ENCODE data around the gene NBPF3. TPM values are rescaled to one million over a fixed set of nuclear protein-coding genes. Genes with fewer than 3 reads are reported as not detected.

The NBPF3 gene
- total and polyA plus RNA-seq, 5 experiments from 2014 or later, result 5.5 to 22.6 (median 5.8) TPM

DNA sequence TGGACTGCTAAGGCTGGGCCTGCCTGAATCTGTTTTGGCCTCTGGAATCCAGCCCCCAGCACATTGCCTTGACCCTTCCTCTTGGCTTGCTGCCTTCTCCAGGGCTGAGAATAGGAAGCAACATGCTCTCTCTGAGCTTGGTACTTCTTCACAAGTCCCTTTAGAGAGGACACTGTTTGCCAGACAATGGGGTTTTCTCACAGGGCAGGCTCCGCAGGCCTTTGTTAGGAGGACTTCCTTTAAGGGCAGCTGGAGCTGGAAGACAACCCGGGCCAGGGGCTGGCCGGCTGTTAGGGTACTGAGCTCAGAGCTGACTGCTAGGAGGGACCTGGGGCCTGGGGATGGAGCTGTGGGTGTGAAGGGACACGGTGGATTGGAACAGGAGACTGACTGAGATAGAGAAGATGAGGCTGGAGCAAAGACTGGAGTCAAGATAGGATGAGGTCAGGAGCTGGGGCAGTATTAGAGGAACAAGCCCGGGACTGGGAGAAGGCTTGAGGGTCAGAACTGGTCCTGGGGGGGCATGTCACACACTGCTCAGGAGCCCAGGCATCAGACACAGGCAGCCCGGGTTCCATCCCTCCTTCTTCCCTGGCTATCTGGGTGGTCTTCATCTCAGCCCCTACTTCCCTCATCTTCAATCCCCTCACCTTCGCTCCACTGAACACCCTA, 63.9 kb downstream of the NBPF3 start:
- POLR2A ChIA-PET, result no interaction called here
- Mint-ChIP-seq H3K9me3 (peaks cover 0 to 2% (median 0%) of the 10 kb centered on the region in 9 donors), H3K27me3 (peaks cover 25 to 59% (median 43%) of the 10 kb centered on the region in 5 donors), H3K4me1 (peaks cover 4 to 7% (median 4%) of the 10 kb centered on the region in 4 donors), H3K4me3 (no peak overlapping the region), H3K27ac (no peak overlapping the region), H3K36me3 (peaks cover 0 to 3% (median 2%) of the 10 kb centered on the region in 3 donors)
- DNase-seq (peak in 1 of 10 donors; percentile 36), ATAC-seq (no peak)

DNA sequence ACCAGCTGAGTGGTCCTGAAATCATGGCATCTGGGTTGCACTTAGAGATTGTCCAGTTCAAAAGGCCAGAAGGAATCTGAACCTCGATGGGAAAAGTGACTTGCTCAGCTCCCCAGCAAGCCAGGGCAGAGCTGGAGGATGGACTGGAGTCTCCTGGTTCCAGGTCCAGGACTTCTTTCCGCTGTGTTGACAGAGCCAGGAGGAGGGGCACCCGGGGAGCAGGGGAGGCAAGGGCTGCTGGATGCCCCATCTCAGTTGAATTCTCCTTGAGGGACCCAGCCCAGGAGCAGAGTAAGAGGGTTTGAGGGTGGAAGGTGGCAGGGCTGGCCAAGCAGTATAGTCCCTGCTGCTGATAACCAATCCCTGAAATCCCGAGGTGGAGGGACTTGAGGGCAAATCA, 66.9 kb downstream of the NBPF3 start:
- ATAC-seq, result no peak
- Mint-ChIP-seq H3K36me3 (peaks cover 0 to 5% (median 4%) of the 10 kb centered on the region in 3 donors), H3K9me3 (no peaks in the 10 kb centered on the region), H3K27me3 (peaks cover 34 to 74% (median 53%) of the 10 kb centered on the region in 5 donors), H3K4me3 (peak overlapping the region in 2 of 10 donors; percentile 3 to 48), H3K4me1 (peaks cover 6 to 9% (median 7%) of the 10 kb centered on the region in 4 donors), H3K27ac (no peak overlapping the region)
- POLR2A ChIA-PET, result no interaction called here
- peak in 1 of 10 donors; percentile 32 for DNase-seq

- H3K27ac Mint-ChIP-seq, result peak overlapping the region in 1 of 10 donors; percentile 14
- peaks cover 36 to 75% (median 53%) of the 10 kb centered on the region in 5 donors for H3K27me3 Mint-ChIP-seq
- peaks cover 6 to 9% (median 7%) of the 10 kb centered on the region in 4 donors for H3K4me1 Mint-ChIP-seq
- POLR2A ChIA-PET, result no interaction called here
- ATAC-seq (no peak), DNase-seq (no peak)
- H3K4me3 Mint-ChIP-seq, result peak overlapping the region in 4 of 10 donors; percentile 9 to 53 (median 28)
- peaks cover 0 to 5% (median 4%) of the 10 kb centered on the region in 3 donors for H3K36me3 Mint-ChIP-seq
- H3K9me3 Mint-ChIP-seq, result no peaks in the 10 kb centered on the region
Observed at GRCh38 chr1:21507511-21508270, 67.8 kb downstream of the NBPF3 start.

- Mint-ChIP-seq H3K4me1 (peaks cover 6 to 9% (median 7%) of the 10 kb centered on the region in 4 donors), H3K27me3 (peaks cover 36 to 71% (median 50%) of the 10 kb centered on the region in 5 donors), H3K9me3 (no peaks in the 10 kb centered on the region), H3K36me3 (peaks cover 0 to 4% (median 4%) of the 10 kb centered on the region in 3 donors), H3K27ac (peak overlapping the region in 3 of 10 donors; percentile 20 to 38 (median 38)), H3K4me3 (peak overlapping the region; percentile 66 to 86 (median 75))
- DNase-seq (peak; percentile 13 to 76 (median 54)), ATAC-seq (peak; percentile 94)
- POLR2A ChIA-PET, result no interaction called here
Observed at GRCh38 chr1:21508580-21509350, 68.8 kb downstream of the NBPF3 start.

DNA sequence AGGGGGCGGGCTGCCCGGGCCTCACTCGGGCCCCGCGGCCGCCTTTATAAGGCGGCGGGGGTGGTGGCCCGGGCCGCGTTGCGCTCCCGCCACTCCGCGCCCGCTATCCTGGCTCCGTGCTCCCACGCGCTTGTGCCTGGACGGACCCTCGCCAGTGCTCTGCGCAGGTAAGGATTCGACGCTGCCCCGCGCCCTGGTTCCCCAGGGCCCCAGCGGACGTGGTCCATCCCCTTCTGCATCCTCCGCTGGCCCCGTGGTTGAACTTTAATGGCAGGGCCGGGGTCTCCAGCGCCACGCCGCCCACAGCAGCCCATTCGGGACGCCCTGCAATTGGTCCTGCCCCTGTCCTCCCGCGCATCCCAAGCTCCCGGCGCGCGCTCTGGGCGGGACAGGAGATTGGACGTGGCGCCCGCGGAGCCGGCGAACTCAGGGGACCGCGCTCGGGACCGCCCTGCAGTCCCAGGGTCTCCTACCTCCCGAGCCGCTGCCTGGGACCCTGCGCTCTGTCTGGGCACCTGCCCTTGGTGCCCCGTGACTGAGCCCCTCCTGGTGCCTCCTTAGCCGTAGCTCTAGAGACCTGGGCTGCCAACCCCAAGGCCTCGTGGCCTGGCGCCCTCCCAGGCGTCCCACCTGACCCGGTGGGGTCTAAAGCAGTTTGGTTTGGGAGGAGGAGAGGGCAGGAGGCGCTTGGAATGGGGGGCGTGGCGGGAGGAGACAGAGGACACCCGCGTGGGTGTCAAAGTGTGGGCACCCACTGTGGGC, 69.6 kb downstream of the NBPF3 start, which contains the start of gene ALPL:
ALPL (plus strand) TSS at position 73 of the 762 bp plus-strand sequence. CDS start 44,659 bp downstream, outside the sequence.
- POLR2A ChIA-PET, result no interaction called here
- Mint-ChIP-seq H3K27me3 (peaks cover 36 to 66% (median 45%) of the 10 kb centered on the region in 5 donors), H3K27ac (peak within 1 kb of the TSS in 3 of 10 donors; percentile 20 to 38 (median 38)), H3K4me1 (peaks cover 4 to 13% (median 7%) of the 10 kb centered on the region in 4 donors), H3K4me3 (peak within 1 kb of the TSS; percentile 66 to 86 (median 75)), H3K36me3 (peaks cover 0 to 4% (median 3%) of the 10 kb centered on the region in 3 donors), H3K9me3 (no peaks in the 10 kb centered on the region)
- peak in 1 of 10 donors; percentile 45 for DNase-seq
- ATAC-seq, result peak in 1 of 2 donors; percentile 60

- POLR2A ChIA-PET, result no interaction called here
- Mint-ChIP-seq H3K27ac (no peak overlapping the region), H3K4me3 (peak overlapping the region in 2 of 10 donors; percentile 33 to 55)
Observed at GRCh38 chr1:21510113-21510493, 70.2 kb downstream of the NBPF3 start.

DNA sequence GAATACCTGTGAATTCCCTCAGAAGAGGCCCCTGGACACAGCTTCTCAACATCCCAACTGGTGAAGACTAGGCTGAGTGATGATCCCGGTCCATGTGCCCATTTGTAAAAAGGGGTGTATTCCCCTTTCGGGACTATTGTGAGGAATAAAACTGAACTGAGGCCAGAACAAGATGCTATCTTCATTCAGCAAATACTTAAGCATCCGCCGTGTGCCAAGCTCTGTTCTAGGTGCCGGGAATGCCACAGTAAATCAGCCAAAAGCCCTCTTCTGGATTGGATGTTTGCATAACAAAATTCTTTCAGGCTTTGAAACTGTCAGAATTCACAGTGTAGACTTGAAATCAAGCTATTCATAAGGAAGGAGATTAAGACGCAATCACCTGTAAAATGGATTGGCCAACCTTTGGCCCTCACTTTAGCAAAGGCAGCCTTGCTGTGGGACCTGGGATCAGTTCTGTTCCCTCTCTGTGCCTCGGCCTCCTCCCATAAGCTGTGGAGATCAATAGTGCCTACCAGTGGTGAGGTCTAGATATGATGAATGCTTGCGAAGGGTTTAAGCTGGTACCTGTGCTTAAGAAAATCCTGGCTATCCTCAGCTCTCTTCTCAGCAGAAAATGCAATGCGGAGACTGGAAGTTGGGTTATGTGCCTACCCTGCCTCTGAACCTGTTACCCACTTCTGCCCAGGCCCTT, 71.1 kb downstream of the NBPF3 start:
- Mint-ChIP-seq H3K9me3 (no peaks in the 10 kb centered on the region), H3K27me3 (peaks cover 30 to 53% (median 38%) of the 10 kb centered on the region in 5 donors), H3K27ac (no peak overlapping the region), H3K36me3 (peaks cover 0 to 4% (median 3%) of the 10 kb centered on the region in 3 donors), H3K4me1 (peaks cover 4 to 13% (median 7%) of the 10 kb centered on the region in 4 donors), H3K4me3 (peak overlapping the region in 4 of 10 donors; percentile 0 to 59 (median 30))
- ATAC-seq (no peak), DNase-seq (peak in 1 of 10 donors; percentile 26)
- POLR2A ChIA-PET, result no interaction called here

More at GRCh38 chr1:21510113-21510493, 70.2 kb downstream of the NBPF3 start:
- DNase-seq, result no peak
- Mint-ChIP-seq H3K9me3 (no peaks in the 10 kb centered on the region), H3K36me3 (peaks cover 0 to 4% (median 3%) of the 10 kb centered on the region in 3 donors), H3K4me1 (peaks cover 4 to 13% (median 7%) of the 10 kb centered on the region in 4 donors), H3K27me3 (peaks cover 34 to 62% (median 44%) of the 10 kb centered on the region in 5 donors)
- no peak for ATAC-seq

GRCh38 chr1:21511579-21512522, 71.9 kb downstream of the NBPF3 start:
- ATAC-seq, result no peak
- Mint-ChIP-seq H3K27ac (no peak overlapping the region), H3K27me3 (peaks cover 24 to 44% (median 34%) of the 10 kb centered on the region in 5 donors), H3K4me1 (peaks cover 4 to 13% (median 7%) of the 10 kb centered on the region in 4 donors), H3K36me3 (peaks cover 0 to 4% (median 3%) of the 10 kb centered on the region in 3 donors), H3K4me3 (peak overlapping the region in 1 of 10 donors; percentile 59), H3K9me3 (no peaks in the 10 kb centered on the region)
- POLR2A ChIA-PET, result no interaction called here
- peak in 1 of 10 donors; percentile 8 for DNase-seq

- peak in 1 of 10 donors; percentile 35 for DNase-seq
- H3K27me3 Mint-ChIP-seq, result peaks cover 13 to 21% (median 18%) of the 10 kb centered on the region in 5 donors
- POLR2A ChIA-PET, result no interaction called here
- no peaks in the 10 kb centered on the region for H3K36me3 Mint-ChIP-seq
- no peaks in the 10 kb centered on the region for H3K9me3 Mint-ChIP-seq
- peak overlapping the region in 1 of 10 donors; percentile 34 for H3K27ac Mint-ChIP-seq
- H3K4me3 Mint-ChIP-seq, result no peak overlapping the region
- no peak for ATAC-seq
- peaks cover 0 to 22% (median 0%) of the 10 kb centered on the region in 4 donors for H3K4me1 Mint-ChIP-seq
Observed at GRCh38 chr1:21514245-21514644, 74.3 kb downstream of the NBPF3 start.

GRCh38 chr1:21517161-21517589, 77.2 kb downstream of the NBPF3 start:
- Mint-ChIP-seq H3K4me3 (no peak overlapping the region), H3K9me3 (no peaks in the 10 kb centered on the region), H3K27ac (no peak overlapping the region), H3K4me1 (peaks cover 0 to 26% (median 0%) of the 10 kb centered on the region in 4 donors), H3K27me3 (peaks cover 0 to 6% (median 3%) of the 10 kb centered on the region in 5 donors), H3K36me3 (no peaks in the 10 kb centered on the region)
- POLR2A ChIA-PET, result no interaction called here
- DNase-seq, result peak in 1 of 10 donors; percentile 19
- no peak for ATAC-seq
